ENCODE data around the gene TRMT6.

- TF ChIP-seq MAX (IDR thresholded peaks at IDR 0.05) = no peak
- TF ChIP-seq NFIC (IDR thresholded peaks at IDR 0.05) = no peak
- TF ChIP-seq YY1 (IDR thresholded peaks at IDR 0.05; ENCODE audit: low read depth) = no peak
- TF ChIP-seq RAD21 (IDR thresholded peaks at IDR 0.05; ENCODE audit: low read depth) = no peak
- no peak for TF ChIP-seq EP300 (IDR thresholded peaks at IDR 0.05; ENCODE audit: borderline replicate concordance)
- no peak for TF ChIP-seq CEBPB (IDR thresholded peaks at IDR 0.05)
- no peak for TF ChIP-seq TAF1 (IDR thresholded peaks at IDR 0.05; ENCODE audit: low read depth)
- no peak for TF ChIP-seq REST (IDR thresholded peaks at IDR 0.05; ENCODE audit: low read depth)
- TF ChIP-seq ZBTB7A (IDR thresholded peaks at IDR 0.05; ENCODE audit: low read depth) = no peak
- no peak for TF ChIP-seq TEAD4 (IDR thresholded peaks at IDR 0.05)
- TF ChIP-seq USF1 (IDR thresholded peaks at IDR 0.05) = no peak
These were observed 26.9 kb upstream of the TRMT6 start for GRCh38 chr20:5977223-5977622.
